Lung (tissue), 12 donors: Measurements from ENCODE around the gene BRCA1. TPM values are rescaled to one million over a fixed set of nuclear protein-coding genes. Genes with fewer than 3 reads are reported as not detected.

Experiments used
- ATAC-seq: fragments of 200-7000 bp; cut with Tn5 transposase; one replicate; pipeline ENCODE4 v1.9.1; 2020; ENCODE audit warnings: moderate number of reproducible peaks; ENCODE audit not compliant: insufficient read depth, low FRiP score
- DNase-seq, 3 donors: peaks; one replicate each; pipeline ENCODE4 v3.0.0-alpha.2; 2013 to 2017
- H3K27ac ChIP-seq, 2 donors: one replicate each; pipeline ENCODE4 v1.5.1; 2013; ENCODE audit warnings: mild to moderate bottlenecking in 2 of 2, moderate library complexity in 2 of 2, control low read depth in 1 of 2, inconsistent platforms in 1 of 2, low read depth in 1 of 2, low read length in 1 of 2
- H3K27me3 ChIP-seq, 3 donors: one replicate each; pipeline ENCODE4 v1.5.1; 2013; ENCODE audit warnings: low read length in 2 of 3; ENCODE audit not compliant: control insufficient read depth in 3 of 3, insufficient read depth in 3 of 3
- H3K36me3 ChIP-seq, 4 donors: one replicate each; pipeline ENCODE4 v1.5.1; 2013; ENCODE audit warnings: low read length in 4 of 4, mild to moderate bottlenecking in 1 of 4, moderate library complexity in 1 of 4; ENCODE audit not compliant: control insufficient read depth in 4 of 4, insufficient read depth in 4 of 4
- H3K4me1 ChIP-seq, 5 donors: one replicate each; pipeline ENCODE4 v1.5.1; 2013; ENCODE audit warnings: low read length in 5 of 5, mild to moderate bottlenecking in 2 of 5, moderate library complexity in 1 of 5; ENCODE audit not compliant: control insufficient read depth in 5 of 5, insufficient read depth in 5 of 5
- H3K4me3 ChIP-seq: one replicate; pipeline ENCODE4 v1.5.1; 2013; ENCODE audit warnings: mild to moderate bottlenecking, control low read depth, moderate library complexity
- H3K9ac ChIP-seq, 2 donors: one replicate each; pipeline ENCODE4 v1.5.1; 2013; ENCODE audit warnings: low read length in 2 of 2, control low read depth in 1 of 2; ENCODE audit not compliant: insufficient read depth in 1 of 2
- H3K9me3 ChIP-seq, 4 donors: one replicate each; pipeline ENCODE4 v1.5.1; 2013; ENCODE audit warnings: low read length in 3 of 4, mild to moderate bottlenecking in 1 of 4, moderate library complexity in 1 of 4; ENCODE audit not compliant: control insufficient read depth in 4 of 4, insufficient read depth in 3 of 4
- whole genome bisulfite sequencing, 2 donors: extraction: QIAGEN DNeasy Blood & Tissue Kit; methylation state at CpG; one replicate each; pipeline ENCODE4 v1.1.7; 2013; 5-methylcytosine and 5-hydroxymethylcytosine counted together
- polyA plus RNA-seq, 2 donors: library from polyadenylated mRNA; stranded (reverse); fragments of 200-250 nt; gene quantifications; one replicate each; pipeline ENCODE4 v1.2.1, GENCODE V29; 2013
- total RNA-seq, 2 donors: library from RNA; depleted of rRNA in 1 of 2; stranded (reverse); fragments of >200 nt in 1 of 2; gene quantifications; one replicate each; pipeline ENCODE4 v1.2.1, GENCODE V29; 2014 to 2021
- TF ChIP-seq, protein P1 (sequence below): IDR thresholded peaks from 2 replicates; pipeline ENCODE4 v1.5.1; 2012; ENCODE audit warnings: mild to moderate bottlenecking; ENCODE audit errors: control extremely low read depth, extremely low read depth
- donor health status: control.
- donor health status: control.
- donor health status: Bipolar disorder and iron deficiency.
- donor health status: healthy.
- donor health status: DM: yes; HTN: yes; CAD: no.

BRCA1 gene
- total and polyA plus RNA-seq, 4 donors: 2.0 to 15.7 (median 6.0) TPM

DNA sequence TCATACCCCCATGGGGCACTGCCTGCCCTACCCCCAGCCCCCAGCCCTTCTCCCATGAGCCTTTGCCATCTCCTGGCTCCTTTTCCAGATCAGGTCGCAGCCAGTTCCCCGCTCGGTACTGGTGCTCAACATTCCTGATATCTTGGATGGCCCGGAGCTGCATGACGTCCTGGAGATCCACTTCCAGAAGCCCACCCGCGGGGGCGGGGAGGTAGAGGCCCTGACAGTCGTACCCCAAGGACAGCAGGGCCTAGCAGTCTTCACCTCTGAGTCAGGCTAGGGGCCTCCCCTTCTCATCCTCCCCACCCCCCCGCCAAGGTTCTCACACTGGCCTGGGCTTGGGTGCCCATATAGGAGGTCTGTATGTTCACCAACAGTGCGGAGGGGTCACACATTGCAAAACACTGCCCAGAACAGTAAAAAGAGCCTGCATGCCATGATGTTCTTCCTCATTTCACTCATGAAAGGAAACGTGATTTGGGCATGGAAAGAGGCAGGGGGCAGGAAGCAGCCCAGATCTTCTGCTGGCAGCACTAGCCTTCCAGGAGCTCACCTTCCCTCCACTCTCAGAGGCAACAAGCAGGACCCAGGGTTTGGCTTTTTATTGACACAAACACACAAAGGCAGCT, 111.0 kb downstream of the BRCA1 start:
- no peak for ATAC-seq
- Histone ChIP-seq H3K4me3 (no peak overlapping the region), H3K27ac (peak overlapping the region in 1 of 2 donors; percentile 48), H3K9me3 (no peaks in the 10 kb centered on the region), H3K4me1 (peaks cover 0 to 26% (median 9%) of the 10 kb centered on the region in 5 donors), H3K9ac (no peak overlapping the region), H3K27me3 (no peaks in the 10 kb centered on the region), H3K36me3 (peaks cover 0 to 42% (median 7%) of the 10 kb centered on the region in 4 donors)
- TF ChIP-seq, protein P1, sequence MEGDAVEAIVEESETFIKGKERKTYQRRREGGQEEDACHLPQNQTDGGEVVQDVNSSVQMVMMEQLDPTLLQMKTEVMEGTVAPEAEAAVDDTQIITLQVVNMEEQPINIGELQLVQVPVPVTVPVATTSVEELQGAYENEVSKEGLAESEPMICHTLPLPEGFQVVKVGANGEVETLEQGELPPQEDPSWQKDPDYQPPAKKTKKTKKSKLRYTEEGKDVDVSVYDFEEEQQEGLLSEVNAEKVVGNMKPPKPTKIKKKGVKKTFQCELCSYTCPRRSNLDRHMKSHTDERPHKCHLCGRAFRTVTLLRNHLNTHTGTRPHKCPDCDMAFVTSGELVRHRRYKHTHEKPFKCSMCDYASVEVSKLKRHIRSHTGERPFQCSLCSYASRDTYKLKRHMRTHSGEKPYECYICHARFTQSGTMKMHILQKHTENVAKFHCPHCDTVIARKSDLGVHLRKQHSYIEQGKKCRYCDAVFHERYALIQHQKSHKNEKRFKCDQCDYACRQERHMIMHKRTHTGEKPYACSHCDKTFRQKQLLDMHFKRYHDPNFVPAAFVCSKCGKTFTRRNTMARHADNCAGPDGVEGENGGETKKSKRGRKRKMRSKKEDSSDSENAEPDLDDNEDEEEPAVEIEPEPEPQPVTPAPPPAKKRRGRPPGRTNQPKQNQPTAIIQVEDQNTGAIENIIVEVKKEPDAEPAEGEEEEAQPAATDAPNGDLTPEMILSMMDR: no peak
- no peak for DNase-seq
- WGBS, 2 donors: 64 to 76% methylated on average over 12 of the region's 12 CpGs

DNA sequence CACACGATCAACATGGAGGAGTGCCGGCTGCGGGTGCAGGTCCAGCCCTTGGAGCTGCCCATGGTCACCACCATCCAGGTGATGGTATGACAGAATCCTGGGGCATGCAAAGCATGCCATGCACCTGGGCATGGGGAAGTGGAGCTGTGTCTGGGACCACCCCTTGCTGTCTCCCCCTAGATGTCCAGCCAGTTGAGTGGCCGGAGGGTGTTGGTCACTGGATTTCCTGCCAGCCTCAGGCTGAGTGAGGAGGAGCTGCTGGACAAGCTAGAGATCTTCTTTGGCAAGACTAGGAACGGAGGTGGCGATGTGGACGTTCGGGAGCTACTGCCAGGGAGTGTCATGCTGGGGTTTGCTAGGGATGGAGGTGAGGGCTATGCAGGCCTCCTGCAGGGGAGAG, 111.9 kb downstream of the BRCA1 start:
- peaks cover 0 to 23% (median 3%) of the 10 kb centered on the region in 5 donors for H3K4me1 ChIP-seq
- no peaks in the 10 kb centered on the region for H3K27me3 ChIP-seq
- WGBS, 2 donors: 82% methylated on average over 8 of the region's 8 CpGs
- H3K27ac ChIP-seq: peak overlapping the region in 1 of 2 donors; percentile 30
- no peak overlapping the region for H3K4me3 ChIP-seq
- no peak for DNase-seq
- no peaks in the 10 kb centered on the region for H3K9me3 ChIP-seq
- no peak overlapping the region for H3K9ac ChIP-seq
- no peak for ATAC-seq
- H3K36me3 ChIP-seq: peaks cover 0 to 40% (median 5%) of the 10 kb centered on the region in 4 donors
- TF ChIP-seq, protein P1: no peak

DNA sequence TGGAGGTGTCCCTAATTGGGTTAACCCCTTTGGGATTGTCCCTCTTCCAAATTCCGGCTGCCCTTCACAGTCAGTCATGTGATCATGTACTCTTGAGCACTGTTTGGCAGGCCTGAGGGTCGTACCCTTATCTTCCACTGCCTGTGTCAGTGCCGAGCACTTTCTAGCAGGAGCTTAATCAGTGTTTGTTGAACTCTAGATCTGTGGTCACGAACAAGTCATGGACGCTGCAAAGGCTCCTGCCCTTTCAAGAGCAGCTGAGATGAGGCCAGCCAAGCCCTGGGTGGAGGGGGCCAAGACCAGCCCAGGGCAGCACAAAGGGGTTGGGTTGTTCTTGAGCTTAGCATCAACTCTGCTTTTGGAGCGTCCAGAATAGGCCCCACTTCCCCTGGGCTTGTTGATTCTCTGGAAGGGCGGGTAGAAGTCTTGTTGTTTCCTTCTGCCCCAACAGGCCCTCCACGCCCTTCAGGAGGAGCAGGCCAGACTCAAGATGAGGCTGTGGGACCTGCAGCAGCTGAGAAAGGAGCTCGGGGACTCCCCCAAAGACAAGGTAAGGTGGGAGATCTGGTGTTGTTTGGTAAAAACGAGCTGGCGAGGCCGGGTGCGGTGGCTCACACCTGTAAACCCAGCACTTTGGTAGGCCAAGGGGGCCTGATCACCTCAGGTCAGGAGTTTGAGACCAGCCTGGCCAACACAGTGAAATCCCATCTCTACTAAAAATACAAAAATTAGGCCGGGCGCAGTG, 113.3 kb downstream of the BRCA1 start:
- Histone ChIP-seq H3K27ac (peak overlapping the region in 1 of 2 donors; percentile 15), H3K9me3 (no peaks in the 10 kb centered on the region), H3K4me3 (no peak overlapping the region), H3K9ac (no peak overlapping the region), H3K27me3 (no peaks in the 10 kb centered on the region), H3K36me3 (peaks cover 0 to 32% (median 5%) of the 10 kb centered on the region in 4 donors), H3K4me1 (peaks cover 0 to 24% (median 0%) of the 10 kb centered on the region in 5 donors)
- DNase-seq (no peak), ATAC-seq (no peak)
- 78 to 86% methylated on average over 15 of the region's 15 CpGs for WGBS, 2 donors
- TF ChIP-seq, protein P1: no peak
